Measurements from ENCODE around the gene CNEP1R1.

Gene CNEP1R1

DNA sequence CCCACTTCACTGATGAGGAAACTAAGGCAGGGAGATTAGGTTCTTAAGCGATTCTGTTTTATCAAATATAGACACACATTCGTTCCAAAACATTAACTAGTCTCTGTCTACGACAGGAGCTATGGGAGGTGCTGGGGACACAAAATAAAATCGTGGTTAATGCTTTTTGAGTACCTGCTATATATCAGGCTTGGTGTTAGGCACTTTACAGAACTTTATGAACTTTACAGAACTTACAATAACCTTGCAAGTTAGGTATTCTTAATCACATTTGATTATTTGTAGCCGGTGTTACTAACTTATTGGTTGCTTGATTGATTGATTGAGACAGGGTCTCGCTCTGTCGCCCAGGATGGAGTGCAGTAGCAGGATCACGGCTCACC lies 40.2 kb downstream of the CNEP1R1 start:
- DNase-seq (ENCODE audit: low spot score), result no peak

DNA sequence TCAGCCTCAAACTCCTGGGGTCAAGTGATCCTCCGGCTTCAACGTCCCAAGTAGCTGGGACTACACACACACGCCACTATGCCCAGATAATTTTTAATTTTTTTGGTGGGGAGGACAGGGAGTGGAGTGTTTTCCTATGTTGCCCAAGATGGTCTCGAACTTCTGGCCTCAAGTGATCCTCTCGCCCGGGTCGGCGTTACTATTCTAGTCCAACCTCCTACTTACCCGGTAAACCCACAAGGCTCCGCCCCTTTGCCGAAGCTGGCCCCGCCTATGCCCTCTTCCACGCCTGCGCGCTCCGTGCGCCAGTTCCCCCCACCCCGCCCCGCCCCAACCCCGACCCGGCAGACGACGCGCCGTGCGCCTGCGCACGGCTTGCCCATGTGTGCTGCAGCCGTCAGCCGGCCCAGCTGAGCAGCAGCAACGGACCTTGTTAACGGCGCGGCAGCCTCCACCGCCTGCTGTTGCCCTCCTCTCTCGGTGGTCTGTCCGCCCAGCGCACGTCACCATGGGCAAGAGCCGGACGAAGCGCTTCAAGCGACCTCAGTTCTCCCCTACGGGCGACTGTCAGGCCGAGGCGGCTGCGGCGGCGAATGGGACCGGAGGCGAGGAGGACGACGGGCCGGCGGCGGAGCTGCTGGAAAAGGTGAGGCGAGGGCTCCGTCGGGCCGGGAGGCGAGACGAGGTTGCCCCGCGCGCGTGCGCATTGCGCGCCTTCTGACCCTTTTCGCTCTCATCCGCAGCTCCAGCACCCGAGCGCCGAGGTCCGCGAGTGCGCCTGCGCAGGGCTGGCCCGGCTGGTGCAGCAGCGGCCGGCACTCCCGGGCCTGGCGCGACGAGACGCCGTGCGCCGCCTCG lies 40.8 kb downstream of the CNEP1R1 start, which contains the start of gene HEATR3:
Gene HEATR3, plus strand, starts transcription at position 347 of the 858 bp plus-strand sequence. Its CDS starts 162 bp downstream, at position 509.
- DNase-seq (ENCODE audit: low spot score), result peak; percentile 95

DNA sequence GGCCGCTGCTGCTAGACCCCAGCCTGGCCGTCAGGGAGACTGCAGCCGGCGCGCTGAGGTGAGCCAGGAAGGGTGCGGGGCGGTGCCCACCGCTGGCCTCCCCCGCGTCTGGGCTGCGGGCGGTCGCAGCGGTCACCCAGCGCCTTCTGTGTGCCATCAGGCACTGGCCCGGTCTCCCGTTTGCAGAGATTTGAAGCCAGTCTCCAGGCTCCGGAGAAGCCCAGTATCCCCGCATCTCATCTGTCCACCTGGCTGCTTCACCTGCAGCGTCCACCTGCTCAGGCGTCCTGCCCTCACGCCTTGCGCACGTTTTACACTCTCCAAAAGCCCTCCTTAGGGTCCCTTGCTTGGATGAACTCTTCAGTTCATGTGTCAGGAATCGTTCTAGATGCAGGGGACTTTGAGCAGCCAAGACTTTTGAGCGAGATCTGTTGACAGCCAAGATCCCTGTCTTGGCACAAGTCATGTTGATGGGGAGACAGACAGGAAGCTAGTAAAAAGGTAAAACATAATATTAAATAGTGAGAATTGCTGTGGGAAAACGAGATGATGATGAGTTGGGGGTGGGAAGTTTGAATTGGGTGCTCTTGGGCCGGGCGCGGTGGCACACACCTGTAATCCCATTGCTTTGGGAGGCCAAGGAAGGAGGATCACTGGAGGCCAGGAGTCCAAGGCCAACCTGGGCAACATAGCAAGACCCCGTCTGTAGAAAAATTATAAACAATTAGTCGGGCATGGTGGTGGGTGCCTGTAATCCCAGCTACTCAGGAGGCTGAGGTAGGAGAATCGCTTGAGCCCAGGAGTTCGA lies 41.7 kb downstream of the CNEP1R1 start:
- DNase-seq (ENCODE audit: low spot score), result no peak

DNA sequence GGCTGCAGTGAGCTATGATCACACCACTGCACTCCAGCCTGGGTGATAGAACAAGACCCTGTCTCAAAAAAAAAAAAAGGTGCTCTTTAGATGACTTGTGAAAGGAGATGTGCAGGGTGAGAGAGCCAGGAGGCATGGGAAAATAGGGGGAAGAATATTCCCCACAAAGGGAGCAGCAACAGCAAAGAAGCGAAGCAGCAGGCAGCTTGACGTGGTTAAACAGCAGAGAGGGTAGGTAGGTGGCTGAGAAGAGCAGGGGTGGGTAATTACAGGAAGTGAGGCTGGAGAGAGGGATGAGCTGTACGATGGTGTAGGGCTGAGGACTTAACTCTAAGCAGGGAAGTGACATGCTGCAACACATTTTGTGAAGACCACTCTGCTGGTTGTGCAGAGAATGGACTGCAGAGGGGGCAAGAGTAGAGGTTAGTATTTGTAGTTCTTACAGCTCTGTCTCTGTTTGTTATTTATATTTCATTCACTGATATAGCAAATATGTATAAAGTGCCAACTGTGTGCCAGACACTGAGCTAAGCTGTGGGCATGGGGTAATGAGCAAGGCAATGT lies 42.3 kb downstream of the CNEP1R1 start:
- no peak for DNase-seq (ENCODE audit: low spot score)

DNA sequence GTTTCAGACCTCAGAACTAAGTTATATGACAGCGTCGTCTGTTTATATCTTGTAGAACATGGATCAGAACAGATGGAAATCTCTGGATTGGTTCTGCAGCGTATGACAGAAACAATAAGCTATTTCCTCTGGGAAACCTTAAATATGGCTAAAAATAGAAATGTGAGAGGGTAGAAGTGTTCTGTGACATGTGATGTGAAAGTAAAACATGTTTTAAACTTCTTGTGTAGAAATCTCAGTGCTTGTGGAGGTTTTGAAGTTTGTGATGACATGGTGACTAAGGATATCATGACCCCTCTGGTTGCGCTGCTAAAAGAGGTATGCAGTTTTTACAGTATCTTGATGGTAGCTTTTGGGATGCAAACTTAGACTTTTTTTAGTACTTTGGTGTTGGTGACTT lies 43.5 kb downstream of the CNEP1R1 start:
- no peak for DNase-seq (ENCODE audit: low spot score)

DNA sequence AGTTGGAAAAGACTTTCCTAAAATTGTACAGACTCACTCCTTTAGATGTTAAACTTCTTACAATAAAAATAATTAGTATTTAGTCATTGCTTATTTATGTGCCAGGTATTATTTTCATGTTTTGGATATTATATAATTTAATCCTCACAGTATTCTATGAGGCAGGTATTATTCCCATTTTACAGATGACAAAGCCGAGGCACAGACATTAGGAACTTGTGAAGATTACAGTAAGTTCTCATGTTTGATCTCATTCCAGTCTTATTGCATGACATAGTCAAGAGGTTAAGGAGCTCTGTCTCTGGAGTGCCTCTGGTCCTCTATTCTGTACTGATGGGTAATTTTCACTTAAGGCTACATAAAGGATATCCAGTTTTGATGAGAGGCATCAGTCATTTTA lies 44.0 kb downstream of the CNEP1R1 start:
- DNase-seq (ENCODE audit: low spot score), result no peak

DNA sequence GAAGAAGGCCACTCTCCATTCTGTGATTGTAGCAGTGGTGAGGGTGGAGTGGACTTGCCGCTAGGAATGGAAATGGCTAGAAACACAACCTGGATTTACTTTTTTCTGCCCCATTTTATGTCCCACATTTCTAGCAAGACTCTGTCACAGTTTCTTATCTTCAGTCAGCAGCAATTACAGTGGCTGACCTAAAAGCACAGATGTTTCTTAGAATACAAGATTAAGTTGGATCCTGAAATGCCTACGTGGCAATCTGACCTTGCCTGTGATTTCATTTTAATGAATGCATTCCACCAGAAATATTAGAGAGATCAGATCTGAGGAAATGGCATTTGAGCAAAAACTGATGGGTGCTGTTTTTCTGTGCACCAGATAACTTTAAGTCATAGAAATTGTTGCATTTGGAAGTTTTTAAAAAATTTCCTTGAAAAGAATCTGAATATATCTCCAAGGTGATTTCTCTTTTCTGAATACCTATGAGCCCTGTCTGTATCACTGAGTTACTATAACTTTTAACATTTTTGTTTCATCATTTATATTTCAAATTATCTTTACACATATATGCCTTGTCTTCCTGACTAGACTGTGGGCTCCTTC lies 46.1 kb downstream of the CNEP1R1 start:
- DNase-seq (ENCODE audit: low spot score), result no peak

DNA sequence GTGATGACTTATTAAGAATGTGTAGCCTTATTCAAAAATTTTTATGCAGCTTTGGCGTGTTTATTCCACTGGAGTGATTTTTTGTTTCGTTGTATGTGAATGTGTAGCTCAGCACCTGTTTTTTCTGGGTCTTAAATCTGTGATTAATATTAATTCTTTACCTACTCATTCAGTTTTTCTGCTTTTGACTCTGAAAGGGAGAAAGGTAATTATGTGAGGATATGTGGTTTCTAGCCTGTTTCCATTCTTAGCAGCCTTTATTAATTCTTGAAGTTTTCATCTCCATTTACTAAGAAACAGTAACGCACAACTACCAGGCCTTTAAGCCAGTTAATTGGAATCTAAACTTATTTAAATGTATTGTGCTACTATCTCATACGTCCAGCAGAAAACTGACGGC lies 47.7 kb downstream of the CNEP1R1 start:
- no peak for DNase-seq (ENCODE audit: low spot score)

DNA sequence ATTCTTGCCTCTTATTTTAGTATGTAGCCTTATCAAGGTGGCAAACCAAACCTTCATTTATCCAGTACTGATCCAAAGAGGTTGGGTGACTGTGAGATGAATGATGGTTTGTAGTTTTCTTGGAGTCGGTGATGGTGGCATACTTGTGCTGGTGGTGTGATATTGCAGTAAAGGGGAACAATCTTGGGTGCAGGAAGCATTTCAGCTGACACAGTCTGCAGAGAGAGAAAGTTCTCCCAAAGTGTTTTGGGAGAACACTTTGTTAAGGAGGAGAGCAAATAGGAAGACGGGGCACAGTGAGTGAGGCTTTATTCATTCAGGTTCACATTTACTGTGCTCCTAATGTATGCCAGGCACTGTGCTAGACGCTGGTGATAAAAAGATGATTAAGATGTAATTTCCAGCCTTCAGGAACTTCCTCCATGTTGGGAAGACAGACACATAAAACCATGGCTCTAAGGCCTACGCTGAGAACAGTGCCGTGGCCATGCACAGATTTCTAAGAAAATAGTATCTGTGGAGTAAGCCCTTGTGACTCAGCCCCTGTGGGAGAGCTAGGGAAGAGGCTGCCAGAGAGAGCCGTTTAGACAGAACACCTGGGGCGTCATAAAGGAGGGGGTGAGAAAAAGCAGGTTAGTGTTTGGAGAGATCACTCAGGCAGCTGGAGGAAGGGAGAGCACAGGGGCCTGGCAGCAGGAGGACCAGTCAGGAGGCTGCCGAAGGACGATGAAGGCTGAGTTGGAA lies 54.5 kb downstream of the CNEP1R1 start:
- DNase-seq (ENCODE audit: low spot score), result no peak

DNA sequence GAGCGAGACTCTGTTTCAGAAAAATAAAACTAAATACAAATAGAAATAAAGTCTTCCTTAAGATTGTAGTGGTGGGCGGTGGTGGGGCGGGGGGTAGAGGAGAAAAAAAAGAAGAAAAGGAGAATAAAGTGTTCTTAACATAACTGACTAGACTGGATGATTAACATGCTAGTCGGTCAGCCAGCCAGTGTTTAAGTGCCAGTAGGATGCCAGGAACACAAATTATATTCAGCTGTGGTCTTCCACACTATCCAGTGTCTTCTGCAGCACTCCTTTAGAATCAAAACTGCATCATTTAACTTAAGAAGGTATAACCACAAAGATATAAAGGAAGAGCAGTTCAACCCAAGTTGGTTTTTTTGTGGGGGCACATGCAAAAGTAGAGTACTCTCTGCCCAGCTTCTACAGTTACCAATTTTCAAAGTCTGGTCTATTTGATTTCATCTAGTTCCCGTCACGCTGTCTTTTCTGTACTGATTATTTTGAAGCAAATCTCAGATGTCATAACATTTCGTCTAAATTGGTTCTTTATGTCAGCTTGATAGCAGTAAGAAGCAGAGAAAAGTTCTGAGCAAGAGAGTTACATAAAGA lies 56.5 kb downstream of the CNEP1R1 start:
- no peak for DNase-seq (ENCODE audit: low spot score)

DNA sequence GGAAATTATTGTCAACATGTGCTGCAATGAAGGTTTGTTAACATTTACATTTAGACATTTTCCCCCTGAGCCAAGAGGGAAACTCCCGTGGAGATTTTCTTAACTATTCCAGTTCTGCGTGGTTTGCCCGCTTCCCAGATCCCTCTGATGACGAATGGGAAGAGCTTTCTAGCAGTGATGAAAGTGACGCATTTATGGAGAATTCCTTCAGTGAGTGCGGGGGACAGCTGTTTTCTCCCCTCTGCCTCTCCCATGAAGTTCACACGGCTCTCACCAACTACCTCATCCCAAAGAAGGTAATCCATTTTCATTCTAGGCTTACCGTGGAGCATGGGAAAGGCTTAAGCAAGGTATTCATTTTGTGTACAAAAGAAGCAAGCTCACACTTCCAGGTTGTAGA lies 59.0 kb downstream of the CNEP1R1 start:
- no peak for DNase-seq (ENCODE audit: low spot score)

DNA sequence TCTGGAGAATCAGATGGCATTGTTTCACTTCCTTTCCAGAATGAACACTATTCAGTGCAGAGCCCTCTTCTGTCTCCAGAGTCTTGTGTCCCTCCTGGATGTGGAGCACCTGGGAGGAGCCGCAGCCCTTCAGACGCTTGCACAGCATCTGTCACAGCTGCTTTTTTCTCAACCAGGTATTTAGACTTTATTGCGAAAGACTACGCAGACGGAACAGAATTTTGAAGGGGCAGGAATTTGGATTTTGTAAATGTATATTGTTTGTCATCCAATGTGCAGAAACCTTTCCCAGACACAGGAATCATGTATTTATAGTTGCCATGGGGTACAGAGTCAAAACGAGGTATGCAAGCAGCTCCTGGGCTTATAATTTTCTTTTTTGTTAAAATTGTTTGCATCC lies 61.2 kb downstream of the CNEP1R1 start:
- DNase-seq (ENCODE audit: low spot score), result no peak

Data from LoVo (cell line).